IPS-18a (cell line): ENCODE measurements around the gene PCDHGC5.

Experiments
- H3K27ac ChIP-seq: one replicate; pipeline ENCODE4 v1.5.1; 2013; ENCODE audit warnings: low read length
- H3K27me3 ChIP-seq: one replicate; pipeline ENCODE4 v1.6.1; 2013; ENCODE audit warnings: mild to moderate bottlenecking, low read length; ENCODE audit not compliant: control insufficient read depth, insufficient read depth
- H3K36me3 ChIP-seq: one replicate; pipeline ENCODE4 v1.6.1; 2013; ENCODE audit warnings: low read depth, low read length; ENCODE audit not compliant: control insufficient read depth
- H3K4me1 ChIP-seq: one replicate; pipeline ENCODE4 v1.6.1; 2013; ENCODE audit warnings: low read depth, low read length; ENCODE audit not compliant: control insufficient read depth
- H3K4me3 ChIP-seq: one replicate; pipeline ENCODE4 v1.5.1; 2013; ENCODE audit warnings: low read length
- H3K9ac ChIP-seq: one replicate; pipeline ENCODE4 v1.6.1; 2013; ENCODE audit warnings: mild to moderate bottlenecking, low read length, moderate library complexity
- H3K9me3 ChIP-seq: one replicate; pipeline ENCODE4 v1.6.1; 2013; ENCODE audit warnings: low read depth, low read length; ENCODE audit not compliant: control insufficient read depth

Gene PCDHGC5

GRCh38 chr5:141515946-141516671 is 27.2 kb downstream of the PCDHGC5 start:
- Histone ChIP-seq H3K4me3 (no peak overlapping the region), H3K36me3 (peaks cover 30% of the 10 kb centered on the region), H3K9ac (no peak overlapping the region), H3K27me3 (no peaks in the 10 kb centered on the region), H3K4me1 (peaks cover 14% of the 10 kb centered on the region), H3K9me3 (no peaks in the 10 kb centered on the region), H3K27ac (no peak overlapping the region)

- Histone ChIP-seq H3K36me3 (peaks cover 31% of the 10 kb centered on the region), H3K9me3 (no peaks in the 10 kb centered on the region), H3K27ac (no peak overlapping the region), H3K4me1 (peaks cover 14% of the 10 kb centered on the region), H3K9ac (no peak overlapping the region), H3K27me3 (no peaks in the 10 kb centered on the region), H3K4me3 (no peak overlapping the region)
Measured at GRCh38 chr5:141516672-141517025, 27.8 kb downstream of the PCDHGC5 start.

- peaks cover 14% of the 10 kb centered on the region for H3K4me1 ChIP-seq
- H3K27ac ChIP-seq = no peak overlapping the region
Measured at GRCh38 chr5:141517312-141517711, 28.4 kb downstream of the PCDHGC5 start.

GRCh38 chr5:141517880-141518617 is 29.2 kb downstream of the PCDHGC5 start:
- Histone ChIP-seq H3K36me3 (peaks cover 45% of the 10 kb centered on the region), H3K9me3 (no peaks in the 10 kb centered on the region), H3K4me1 (peaks cover 14% of the 10 kb centered on the region), H3K27ac (no peak overlapping the region), H3K9ac (no peak overlapping the region), H3K27me3 (no peaks in the 10 kb centered on the region), H3K4me3 (no peak overlapping the region)

More at GRCh38 chr5:141517312-141517711, 28.4 kb downstream of the PCDHGC5 start:
- Histone ChIP-seq H3K36me3 (peaks cover 38% of the 10 kb centered on the region), H3K9me3 (no peaks in the 10 kb centered on the region), H3K9ac (no peak overlapping the region), H3K27me3 (no peaks in the 10 kb centered on the region), H3K4me3 (no peak overlapping the region)

GRCh38 chr5:141518618-141519015 is 29.7 kb downstream of the PCDHGC5 start:
- H3K27me3 ChIP-seq = no peaks in the 10 kb centered on the region
- H3K4me3 ChIP-seq = no peak overlapping the region
- no peak overlapping the region for H3K27ac ChIP-seq
- H3K9me3 ChIP-seq = no peaks in the 10 kb centered on the region
- peaks cover 49% of the 10 kb centered on the region for H3K36me3 ChIP-seq
- H3K4me1 ChIP-seq = peaks cover 14% of the 10 kb centered on the region
- H3K9ac ChIP-seq = no peak overlapping the region

GRCh38 chr5:141519605-141520565 is 31.0 kb downstream of the PCDHGC5 start:
- no peak overlapping the region for H3K27ac ChIP-seq

GRCh38 chr5:141521244-141521781 is 32.4 kb downstream of the PCDHGC5 start:
- Histone ChIP-seq H3K9ac (no peak overlapping the region), H3K27ac (no peak overlapping the region), H3K4me3 (no peak overlapping the region), H3K4me1 (peaks cover 16% of the 10 kb centered on the region), H3K36me3 (peaks cover 57% of the 10 kb centered on the region), H3K27me3 (no peaks in the 10 kb centered on the region), H3K9me3 (no peaks in the 10 kb centered on the region)

More at GRCh38 chr5:141519605-141520565, 31.0 kb downstream of the PCDHGC5 start:
- no peak overlapping the region for H3K9ac ChIP-seq
- H3K9me3 ChIP-seq = no peaks in the 10 kb centered on the region
- no peak overlapping the region for H3K4me3 ChIP-seq
- no peaks in the 10 kb centered on the region for H3K27me3 ChIP-seq
- H3K4me1 ChIP-seq = peaks cover 11% of the 10 kb centered on the region
- H3K36me3 ChIP-seq = peaks cover 54% of the 10 kb centered on the region

- H3K4me1 ChIP-seq = peaks cover 16% of the 10 kb centered on the region
- H3K4me3 ChIP-seq = no peak overlapping the region
- H3K9ac ChIP-seq = no peak overlapping the region
- H3K27me3 ChIP-seq = no peaks in the 10 kb centered on the region
- peaks cover 59% of the 10 kb centered on the region for H3K36me3 ChIP-seq
- H3K9me3 ChIP-seq = no peaks in the 10 kb centered on the region
- no peak overlapping the region for H3K27ac ChIP-seq
Measured at GRCh38 chr5:141522301-141522700, 33.4 kb downstream of the PCDHGC5 start.

- no peak overlapping the region for H3K9ac ChIP-seq
- peaks cover 16% of the 10 kb centered on the region for H3K4me1 ChIP-seq
- H3K27me3 ChIP-seq = no peaks in the 10 kb centered on the region
- no peak overlapping the region for H3K4me3 ChIP-seq
- peak overlapping the region; percentile 21 for H3K27ac ChIP-seq
- H3K9me3 ChIP-seq = no peaks in the 10 kb centered on the region
- peaks cover 74% of the 10 kb centered on the region for H3K36me3 ChIP-seq
Measured at GRCh38 chr5:141523991-141524390, 35.1 kb downstream of the PCDHGC5 start.

GRCh38 chr5:141524604-141525597 is 36.0 kb downstream of the PCDHGC5 start:
- Histone ChIP-seq H3K9ac (no peak overlapping the region), H3K27me3 (no peaks in the 10 kb centered on the region), H3K9me3 (no peaks in the 10 kb centered on the region), H3K4me3 (no peak overlapping the region), H3K4me1 (peaks cover 16% of the 10 kb centered on the region), H3K36me3 (peaks cover 69% of the 10 kb centered on the region), H3K27ac (peak overlapping the region; percentile 28)
